ENCODE measurements around the gene PIP4K2A.

GRCh38 chr10:22733992-22734391 lies 19.6 kb upstream of the PIP4K2A start:
- TF ChIP-seq CTCF (conservative IDR thresholded peaks at IDR 0.05) (no peak), EZH2 (IDR thresholded peaks at IDR 0.05; ENCODE audit: low read depth) (no peak)
